Osteocyte (in vitro differentiated cells): ENCODE measurements around the gene RNU2-63P. TPM values are rescaled to one million over a fixed set of nuclear protein-coding genes. Genes with fewer than 3 reads are reported as not detected.

Source experiments
- DNase-seq: peaks from one replicate; pipeline ENCODE4 v3.0.0; 2021; ENCODE audit warnings: mixed read lengths; ENCODE audit not compliant: unreplicated experiment; ENCODE audit errors: extremely low spot score
- H3K27ac Mint-ChIP-seq: one replicate; pipeline ENCODE4 v1.8.0; 2021; ENCODE audit warnings: mild to moderate bottlenecking, mixed read lengths; ENCODE audit not compliant: unreplicated experiment
- H3K27me3 Mint-ChIP-seq: one replicate; pipeline ENCODE4 v1.8.0; 2021; ENCODE audit warnings: mixed read lengths; ENCODE audit not compliant: unreplicated experiment
- H3K36me3 Mint-ChIP-seq: one replicate; pipeline ENCODE4 v1.8.0; 2021; ENCODE audit warnings: mixed read lengths; ENCODE audit not compliant: unreplicated experiment
- H3K4me1 Mint-ChIP-seq: one replicate; pipeline ENCODE4 v1.8.0; 2021; ENCODE audit warnings: mixed read lengths; ENCODE audit not compliant: unreplicated experiment
- H3K4me3 Mint-ChIP-seq: one replicate; pipeline ENCODE4 v1.8.0; 2021; ENCODE audit warnings: mild to moderate bottlenecking, moderate library complexity, mixed read lengths; ENCODE audit not compliant: unreplicated experiment
- H3K9me3 Mint-ChIP-seq: one replicate; pipeline ENCODE4 v1.8.0; 2021; ENCODE audit warnings: mixed read lengths; ENCODE audit not compliant: unreplicated experiment
- CTCF ChIP-seq: fragments of 200-600 bp; sonication (generic); IDR thresholded peaks from 2 replicates; pipeline ENCODE4 v1.5.0; 2021; ENCODE audit warnings: antibody characterized with exemption, mild to moderate bottlenecking, moderate library complexity
- total RNA-seq: library from RNA; stranded (reverse); gene quantifications from 2 replicates; pipeline ENCODE4 v1.2.1, GENCODE V29; 2021

Gene RNU2-63P
- total RNA-seq, 1 donor from 2014 or later = not detected

- no peaks in the 10 kb centered on the region for H3K4me1 Mint-ChIP-seq
- H3K36me3 Mint-ChIP-seq = peaks cover 45% of the 10 kb centered on the region
- DNase-seq = no peak
- H3K27ac Mint-ChIP-seq = no peak overlapping the region
- H3K9me3 Mint-ChIP-seq = no peaks in the 10 kb centered on the region
- no peaks in the 10 kb centered on the region for H3K27me3 Mint-ChIP-seq
- no peak for TF ChIP-seq CTCF
- H3K4me3 Mint-ChIP-seq = no peak overlapping the region
These were observed 12.6 kb upstream of the RNU2-63P start for GRCh38 chr2:88028931-88029330.

- no peak overlapping the region for H3K27ac Mint-ChIP-seq
- no peaks in the 10 kb centered on the region for H3K9me3 Mint-ChIP-seq
- peaks cover 38% of the 10 kb centered on the region for H3K36me3 Mint-ChIP-seq
- no peak for TF ChIP-seq CTCF
- DNase-seq = no peak
- no peaks in the 10 kb centered on the region for H3K4me1 Mint-ChIP-seq
- H3K4me3 Mint-ChIP-seq = no peak overlapping the region
- H3K27me3 Mint-ChIP-seq = no peaks in the 10 kb centered on the region
These were observed 11.5 kb upstream of the RNU2-63P start for GRCh38 chr2:88027697-88028389.

- no peak overlapping the region for H3K27ac Mint-ChIP-seq
- H3K4me1 Mint-ChIP-seq = no peaks in the 10 kb centered on the region
- TF ChIP-seq CTCF = no peak
- H3K36me3 Mint-ChIP-seq = peaks cover 31% of the 10 kb centered on the region
- DNase-seq = no peak
- no peak overlapping the region for H3K4me3 Mint-ChIP-seq
- no peaks in the 10 kb centered on the region for H3K9me3 Mint-ChIP-seq
- H3K27me3 Mint-ChIP-seq = no peaks in the 10 kb centered on the region
These were observed 8.2 kb upstream of the RNU2-63P start for GRCh38 chr2:88024509-88024908.

GRCh38 chr2:88022669-88022921, 6.2 kb upstream of the RNU2-63P start:
- no peaks in the 10 kb centered on the region for H3K9me3 Mint-ChIP-seq
- H3K4me1 Mint-ChIP-seq = peaks cover 1% of the 10 kb centered on the region
- no peak overlapping the region for H3K4me3 Mint-ChIP-seq
- no peak overlapping the region for H3K27ac Mint-ChIP-seq
- H3K36me3 Mint-ChIP-seq = peaks cover 14% of the 10 kb centered on the region
- TF ChIP-seq CTCF = no peak
- H3K27me3 Mint-ChIP-seq = no peaks in the 10 kb centered on the region
- DNase-seq = no peak

GRCh38 chr2:88019985-88020384, 3.6 kb upstream of the RNU2-63P start:
- no peaks in the 10 kb centered on the region for H3K27me3 Mint-ChIP-seq
- DNase-seq = no peak
- TF ChIP-seq CTCF = no peak
- H3K4me3 Mint-ChIP-seq = no peak overlapping the region
- no peaks in the 10 kb centered on the region for H3K9me3 Mint-ChIP-seq
- no peak overlapping the region for H3K27ac Mint-ChIP-seq
- H3K4me1 Mint-ChIP-seq = peaks cover 12% of the 10 kb centered on the region
- no peaks in the 10 kb centered on the region for H3K36me3 Mint-ChIP-seq
